ENCODE results near the gene HNRNPU. TPM values are rescaled to one million over a fixed set of nuclear protein-coding genes. Genes with fewer than 3 reads are reported as not detected.
A peak's percentile ranks its signal among the peaks of the same experiment; 100 is the strongest.

The HNRNPU gene
- polyA plus RNA-seq, 1 of the 3 experiments (the other 2 are of a cell fraction): 164 TPM

DNA sequence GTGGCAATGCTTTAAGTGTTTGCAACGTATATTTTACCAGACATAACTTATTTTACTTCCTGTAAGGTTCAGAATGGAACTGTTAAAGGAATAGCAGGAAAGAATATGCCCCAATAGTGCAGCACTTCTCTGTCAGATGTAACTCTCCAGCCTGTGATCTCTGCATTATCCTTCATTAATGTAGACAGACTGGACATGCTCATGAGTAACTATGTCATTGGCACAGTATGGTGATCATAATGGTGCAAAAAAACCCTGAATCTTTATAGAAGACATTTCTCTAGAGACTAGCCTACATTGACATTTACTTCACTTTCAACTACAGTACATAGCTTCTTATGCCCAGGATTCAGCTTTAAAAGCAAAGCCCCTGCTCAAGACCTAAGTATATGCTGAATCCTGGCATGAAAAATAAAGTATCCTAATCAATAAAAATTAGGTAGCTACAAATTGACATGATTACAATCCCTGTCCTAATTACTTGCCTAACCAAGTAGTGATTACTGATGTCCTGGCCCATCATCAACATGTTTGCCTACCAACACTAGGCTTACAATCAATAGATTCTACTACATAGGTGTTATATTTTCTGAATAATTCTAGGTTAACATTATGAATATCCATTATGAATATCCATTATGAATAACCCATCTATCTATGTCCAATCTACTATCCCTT, 15.0 kb downstream of the HNRNPU start (continued):
- TF ChIP-seq GABPA (IDR thresholded peaks at IDR 0.05; ENCODE audit: low read depth) (no peak), EP300 (IDR thresholded peaks at IDR 0.05; ENCODE audit: borderline replicate concordance in 1 of 2, low read depth in 1 of 2, low read length in 1 of 2) (no peak), RCOR1 (IDR thresholded peaks at IDR 0.05; ENCODE audit: low read length) (no peak)

GRCh38 chr1:244846653-244847052, 17.7 kb downstream of the HNRNPU start:
- DNase-seq: no peak
- Histone ChIP-seq H3K36me3 (replicated peaks in 1 of 2; ENCODE audit: control insufficient read depth in 1 of 2, insufficient read depth in 2 of 2, low read length in 1 of 2) (peaks cover 88 to 96% of the 10 kb centered on the region in 2 experiments), H3K4me3 (ENCODE audit: low read depth in 2 of 2, low read length in 1 of 2) (no peak overlapping the region), H3K27me3 (ENCODE audit: insufficient read depth) (no peaks in the 10 kb centered on the region), H3K27ac (ENCODE audit: low read depth in 2 of 2, low read length in 1 of 2) (no peak overlapping the region), H2AFZ (ENCODE audit: low read depth) (no peak overlapping the region), H3K9ac (no peak overlapping the region), H4K20me1 (ENCODE audit: insufficient read depth) (no peaks in the 10 kb centered on the region), H3K79me2 (ENCODE audit: insufficient read depth) (peaks cover 88% of the 10 kb centered on the region), H3K4me1 (ENCODE audit: control insufficient read depth in 1 of 2, insufficient read depth in 2 of 2, low read depth in 1 of 2, low read length in 1 of 2) (peaks cover 0 to 10% of the 10 kb centered on the region in 2 experiments; a peak in 1 of 4 replicates), H3F3A (replicated peaks; ENCODE audit: insufficient read depth) (peaks cover 84% of the 10 kb centered on the region), H3K4me2 (no peak overlapping the region), H3K9me2 (no peaks in the 10 kb centered on the region), H3K9me3 (no peaks in the 10 kb centered on the region)
- TF ChIP-seq TCF12 (IDR thresholded peaks at IDR 0.05): no peak
- no peak for TF ChIP-seq RCOR1 (IDR thresholded peaks at IDR 0.05; ENCODE audit: low read length)
- TF ChIP-seq, protein P1, sequence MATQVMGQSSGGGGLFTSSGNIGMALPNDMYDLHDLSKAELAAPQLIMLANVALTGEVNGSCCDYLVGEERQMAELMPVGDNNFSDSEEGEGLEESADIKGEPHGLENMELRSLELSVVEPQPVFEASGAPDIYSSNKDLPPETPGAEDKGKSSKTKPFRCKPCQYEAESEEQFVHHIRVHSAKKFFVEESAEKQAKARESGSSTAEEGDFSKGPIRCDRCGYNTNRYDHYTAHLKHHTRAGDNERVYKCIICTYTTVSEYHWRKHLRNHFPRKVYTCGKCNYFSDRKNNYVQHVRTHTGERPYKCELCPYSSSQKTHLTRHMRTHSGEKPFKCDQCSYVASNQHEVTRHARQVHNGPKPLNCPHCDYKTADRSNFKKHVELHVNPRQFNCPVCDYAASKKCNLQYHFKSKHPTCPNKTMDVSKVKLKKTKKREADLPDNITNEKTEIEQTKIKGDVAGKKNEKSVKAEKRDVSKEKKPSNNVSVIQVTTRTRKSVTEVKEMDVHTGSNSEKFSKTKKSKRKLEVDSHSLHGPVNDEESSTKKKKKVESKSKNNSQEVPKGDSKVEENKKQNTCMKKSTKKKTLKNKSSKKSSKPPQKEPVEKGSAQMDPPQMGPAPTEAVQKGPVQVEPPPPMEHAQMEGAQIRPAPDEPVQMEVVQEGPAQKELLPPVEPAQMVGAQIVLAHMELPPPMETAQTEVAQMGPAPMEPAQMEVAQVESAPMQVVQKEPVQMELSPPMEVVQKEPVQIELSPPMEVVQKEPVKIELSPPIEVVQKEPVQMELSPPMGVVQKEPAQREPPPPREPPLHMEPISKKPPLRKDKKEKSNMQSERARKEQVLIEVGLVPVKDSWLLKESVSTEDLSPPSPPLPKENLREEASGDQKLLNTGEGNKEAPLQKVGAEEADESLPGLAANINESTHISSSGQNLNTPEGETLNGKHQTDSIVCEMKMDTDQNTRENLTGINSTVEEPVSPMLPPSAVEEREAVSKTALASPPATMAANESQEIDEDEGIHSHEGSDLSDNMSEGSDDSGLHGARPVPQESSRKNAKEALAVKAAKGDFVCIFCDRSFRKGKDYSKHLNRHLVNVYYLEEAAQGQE (IDR thresholded peaks at IDR 0.05; ENCODE audit: low read depth, low read length): no peak
- TF ChIP-seq FOXM1 (IDR thresholded peaks at IDR 0.05; ENCODE audit: low read depth): no peak
- no peak for TF ChIP-seq MEF2A (IDR thresholded peaks at IDR 0.05; ENCODE audit: borderline replicate concordance, low read depth)
- TF ChIP-seq YY1 (IDR thresholded peaks at IDR 0.05; ENCODE audit: low read depth): no peak
- POLR2A ChIA-PET: no interaction called here
- WGBS (ENCODE audit: low lambda C conversion rate): 96% methylated on average over 6 of the region's 6 CpGs
- CTCF ChIA-PET: interaction anchor here (1.2 to 1.6 kb wide), 4 partner anchors 10 to 196 kb away, joined by 5 to 7 read pairs (median 5); no protein-coding TSS in a partner anchor

- Histone ChIP-seq H2AFZ (ENCODE audit: low read depth) (no peak overlapping the region), H3K9me3 (no peaks in the 10 kb centered on the region), H3K4me1 (ENCODE audit: control insufficient read depth in 1 of 2, insufficient read depth in 2 of 2, low read depth in 1 of 2, low read length in 1 of 2) (peaks cover 0 to 10% of the 10 kb centered on the region in 2 experiments; a peak in 1 of 4 replicates), H3K4me3 (ENCODE audit: low read depth in 2 of 2, low read length in 1 of 2) (no peak overlapping the region), H3K27ac (ENCODE audit: low read depth in 2 of 2, low read length in 1 of 2) (peak overlapping the region; percentile 43 to 53; a peak in 3 of 4 replicates), H3K36me3 (replicated peaks in 1 of 2; ENCODE audit: control insufficient read depth in 1 of 2, insufficient read depth in 2 of 2, low read length in 1 of 2) (peaks cover 88 to 98% of the 10 kb centered on the region in 2 experiments), H3K9me2 (no peaks in the 10 kb centered on the region), H3K79me2 (ENCODE audit: insufficient read depth) (peaks cover 92% of the 10 kb centered on the region), H3K27me3 (ENCODE audit: insufficient read depth) (no peaks in the 10 kb centered on the region), H4K20me1 (ENCODE audit: insufficient read depth) (no peaks in the 10 kb centered on the region), H3K9ac (no peak overlapping the region), H3F3A (replicated peaks; ENCODE audit: insufficient read depth) (peaks cover 84% of the 10 kb centered on the region), H3K4me2 (no peak overlapping the region)
- no peak for DNase-seq
- WGBS (ENCODE audit: low lambda C conversion rate): 98% methylated on average over 13 of the region's 13 CpGs
- ChIA-PET CTCF (interaction anchor here (1.3 kb wide), 1 partner anchor 17 kb away, joined by 3 read pairs; no protein-coding TSS in a partner anchor), POLR2A (no interaction called here)
- TF ChIP-seq JUND (IDR thresholded peaks at IDR 0.05) (peak; percentile 21; the same call in 1 of the 2 replicates), FOSL2 (IDR thresholded peaks at IDR 0.05; ENCODE audit: borderline replicate concordance, low read depth) (no peak)
Observed at GRCh38 chr1:244844155-244845121, 19.9 kb downstream of the HNRNPU start.

All from SK-N-SH (cell line).